ENCODE measurements around the gene ING5. TPM values are rescaled to one million over a fixed set of nuclear protein-coding genes. Genes with fewer than 3 reads are reported as not detected.

The ING5 gene
- total RNA-seq, 4 donors from 2014 or later: 6.8 to 50.0 (median 27.9) TPM

DNA sequence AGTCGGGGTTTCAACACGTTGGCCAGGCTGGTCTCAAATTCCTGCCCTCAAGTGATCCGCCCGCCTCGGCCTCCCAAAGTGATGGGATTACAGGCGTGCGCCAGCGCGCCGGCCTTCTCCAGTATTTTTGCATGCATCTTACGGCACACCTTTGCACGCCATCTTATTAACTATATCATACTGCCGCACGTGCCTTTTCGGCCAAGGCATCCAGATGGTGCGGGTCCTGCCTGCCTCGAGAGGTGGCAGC is 765 bp upstream of the ING5 start:
- H3K4me3 ChIP-seq: peak overlapping the region; percentile 41 to 80
- no peak for TF ChIP-seq POLR2A (IDR thresholded peaks at IDR 0.05)
- TF ChIP-seq, protein P1, sequence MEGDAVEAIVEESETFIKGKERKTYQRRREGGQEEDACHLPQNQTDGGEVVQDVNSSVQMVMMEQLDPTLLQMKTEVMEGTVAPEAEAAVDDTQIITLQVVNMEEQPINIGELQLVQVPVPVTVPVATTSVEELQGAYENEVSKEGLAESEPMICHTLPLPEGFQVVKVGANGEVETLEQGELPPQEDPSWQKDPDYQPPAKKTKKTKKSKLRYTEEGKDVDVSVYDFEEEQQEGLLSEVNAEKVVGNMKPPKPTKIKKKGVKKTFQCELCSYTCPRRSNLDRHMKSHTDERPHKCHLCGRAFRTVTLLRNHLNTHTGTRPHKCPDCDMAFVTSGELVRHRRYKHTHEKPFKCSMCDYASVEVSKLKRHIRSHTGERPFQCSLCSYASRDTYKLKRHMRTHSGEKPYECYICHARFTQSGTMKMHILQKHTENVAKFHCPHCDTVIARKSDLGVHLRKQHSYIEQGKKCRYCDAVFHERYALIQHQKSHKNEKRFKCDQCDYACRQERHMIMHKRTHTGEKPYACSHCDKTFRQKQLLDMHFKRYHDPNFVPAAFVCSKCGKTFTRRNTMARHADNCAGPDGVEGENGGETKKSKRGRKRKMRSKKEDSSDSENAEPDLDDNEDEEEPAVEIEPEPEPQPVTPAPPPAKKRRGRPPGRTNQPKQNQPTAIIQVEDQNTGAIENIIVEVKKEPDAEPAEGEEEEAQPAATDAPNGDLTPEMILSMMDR (IDR thresholded peaks at IDR 0.05): peak in 2 of 4 experiments; percentile 46 to 65
- peaks cover 0 to 6% of the 10 kb centered on the region in 2 donors for H3K4me1 ChIP-seq
- no peaks in the 10 kb centered on the region for H3K9me3 ChIP-seq
- no peak for DNase-seq
- H3K36me3 ChIP-seq: no peaks in the 10 kb centered on the region
- intact Hi-C loops (cut with DNase I; ENCODE audit: low total_unique reads): no loop called here
- H3K27me3 ChIP-seq: no peaks in the 10 kb centered on the region
- peak overlapping the region; percentile 91 to 98 for H3K27ac ChIP-seq

DNA sequence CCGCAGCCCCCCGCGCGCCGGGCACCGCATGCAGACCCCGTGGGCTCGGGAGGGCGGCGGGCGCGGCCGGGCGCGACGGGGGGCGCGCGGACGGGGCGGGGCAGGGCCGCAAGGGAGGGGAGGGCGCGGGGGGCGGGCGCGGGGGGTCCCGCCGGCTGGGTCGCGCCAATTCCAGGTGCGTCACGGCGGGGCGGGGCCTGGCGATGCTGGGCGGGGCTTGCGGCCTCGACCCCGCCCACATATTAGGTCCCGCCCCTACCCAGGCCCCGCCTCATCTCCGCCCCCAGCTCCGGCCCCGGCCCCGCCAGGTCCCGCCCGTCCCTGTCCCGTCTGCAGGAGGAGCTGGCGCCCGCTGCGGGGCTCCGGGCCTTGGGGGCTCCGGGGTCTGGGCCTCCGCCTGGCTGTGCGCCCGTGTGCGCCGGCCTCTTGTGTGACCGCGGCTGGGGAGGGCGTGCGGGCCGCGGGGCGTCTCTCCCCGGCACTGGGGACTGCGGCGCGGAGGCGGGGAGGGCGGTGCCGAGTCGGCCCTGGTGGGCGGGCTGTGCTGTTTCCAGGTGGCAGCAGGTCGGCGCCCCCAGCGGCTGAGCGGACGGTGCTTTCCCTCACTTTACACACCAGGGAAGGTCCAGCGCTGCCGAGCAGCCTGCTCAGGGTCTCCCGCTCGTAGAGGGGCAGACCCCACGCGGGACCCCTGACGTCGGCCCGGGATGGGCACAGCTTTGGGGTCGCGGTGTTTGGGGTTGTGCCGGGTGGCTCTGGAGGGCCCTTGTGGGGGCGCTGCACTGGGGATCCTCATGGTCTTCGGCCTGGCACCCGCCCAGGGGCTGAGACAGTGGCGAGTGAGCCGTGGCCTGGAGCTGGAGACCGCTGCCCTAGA is 554 bp downstream of the ING5 start:
- Histone ChIP-seq H3K27me3 (no peaks in the 10 kb centered on the region), H3K9me3 (no peaks in the 10 kb centered on the region), H3K27ac (peak overlapping the region; percentile 91 to 98), H3K36me3 (no peaks in the 10 kb centered on the region), H3K4me3 (peak overlapping the region; percentile 41 to 80), H3K4me1 (peaks cover 0 to 6% of the 10 kb centered on the region in 2 donors)
- TF ChIP-seq POLR2A (IDR thresholded peaks at IDR 0.05): no peak
- TF ChIP-seq, protein P1 (IDR thresholded peaks at IDR 0.05): peak; percentile 4 to 56 (median 32)
- intact Hi-C loops (cut with DNase I; ENCODE audit: low total_unique reads): no loop called here
- DNase-seq: peak; percentile 81 to 83

DNA sequence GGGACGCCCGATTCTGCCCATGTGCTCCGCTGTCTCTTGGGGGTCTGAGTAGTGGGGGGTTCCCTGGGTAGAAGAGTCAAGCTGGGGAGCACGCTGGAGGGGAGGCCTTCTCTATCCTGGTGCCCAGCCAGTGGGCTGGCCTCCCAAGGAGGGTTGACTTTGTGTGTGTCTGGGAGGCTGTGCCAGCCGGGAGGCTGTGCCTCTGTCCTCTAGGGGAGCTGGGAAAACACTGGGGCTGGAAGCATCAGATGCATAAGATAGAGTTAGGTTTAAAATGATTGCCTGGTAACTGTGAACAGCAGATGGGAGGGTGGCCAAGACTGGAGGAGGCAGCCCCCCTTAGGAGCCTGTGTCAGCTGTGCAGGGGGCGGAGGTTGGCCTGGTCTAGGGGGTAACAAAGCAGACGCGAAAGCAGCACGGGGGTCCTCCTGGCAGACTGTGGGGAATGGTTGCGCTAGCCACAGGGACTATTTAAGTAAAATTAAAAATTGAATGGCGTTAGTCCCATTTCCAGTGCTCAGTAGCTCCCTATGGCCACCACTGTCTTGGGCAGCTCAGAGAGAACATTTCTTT is 1.3 kb downstream of the ING5 start:
- peak overlapping the region; percentile 39 to 80 for H3K4me3 ChIP-seq
- intact Hi-C loops (cut with DNase I; ENCODE audit: low total_unique reads): no loop called here
- H3K4me1 ChIP-seq: peaks cover 0 to 6% of the 10 kb centered on the region in 2 donors
- H3K27ac ChIP-seq: peak overlapping the region; percentile 29 to 91
- H3K9me3 ChIP-seq: no peaks in the 10 kb centered on the region
- no peak for DNase-seq
- no peaks in the 10 kb centered on the region for H3K36me3 ChIP-seq
- TF ChIP-seq POLR2A (IDR thresholded peaks at IDR 0.05): no peak
- TF ChIP-seq, protein P1 (IDR thresholded peaks at IDR 0.05): no peak
- no peaks in the 10 kb centered on the region for H3K27me3 ChIP-seq

DNA sequence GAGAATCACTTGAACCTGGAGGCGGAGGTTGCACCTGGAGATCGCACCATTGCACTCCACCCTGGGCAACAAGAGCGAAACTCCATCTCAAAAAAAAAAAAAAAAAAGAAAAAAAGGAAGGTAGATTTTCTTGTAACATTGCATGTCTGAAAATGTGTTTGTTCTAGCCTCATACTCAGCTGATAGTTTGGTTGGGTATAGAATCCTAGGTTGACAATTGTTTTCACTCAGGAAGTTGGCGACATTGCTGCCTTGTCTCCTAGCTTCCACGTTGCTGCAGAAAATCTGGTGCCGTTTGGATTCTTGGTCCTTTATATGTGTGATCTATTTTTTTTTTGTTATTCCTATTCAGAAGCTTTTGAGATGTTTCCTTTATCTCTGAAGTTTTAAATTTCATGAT is 4.7 kb downstream of the ING5 start:
- Histone ChIP-seq H3K36me3 (no peaks in the 10 kb centered on the region), H3K4me1 (no peaks in the 10 kb centered on the region), H3K9me3 (no peaks in the 10 kb centered on the region), H3K4me3 (no peak overlapping the region), H3K27me3 (no peaks in the 10 kb centered on the region), H3K27ac (no peak overlapping the region)
- TF ChIP-seq, protein P1 (IDR thresholded peaks at IDR 0.05): no peak
- no peak for TF ChIP-seq POLR2A (IDR thresholded peaks at IDR 0.05)
- no peak for DNase-seq
- intact Hi-C loops (cut with DNase I; ENCODE audit: low total_unique reads): no loop called here

DNA sequence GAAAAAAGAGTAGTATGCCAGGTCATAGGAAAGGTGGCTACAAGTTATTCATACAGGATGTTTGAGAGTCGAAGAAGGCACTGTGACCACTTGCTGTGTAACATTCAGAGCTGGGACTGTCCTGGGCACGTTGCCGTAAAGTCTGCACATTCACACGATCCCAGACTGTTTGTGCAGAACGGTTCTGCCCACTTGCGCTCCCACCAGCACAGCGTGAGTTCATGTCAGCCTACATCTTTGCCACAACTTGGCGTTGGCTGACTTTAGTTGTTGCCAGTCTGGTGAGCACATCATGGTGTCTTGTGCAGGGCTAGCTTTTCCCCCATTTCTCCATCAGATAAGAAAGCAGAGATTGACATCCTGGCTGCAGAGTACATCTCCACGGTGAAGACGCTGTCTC is 7.0 kb downstream of the ING5 start:
- Histone ChIP-seq H3K9me3 (no peaks in the 10 kb centered on the region), H3K4me3 (no peak overlapping the region), H3K36me3 (no peaks in the 10 kb centered on the region), H3K27ac (no peak overlapping the region), H3K27me3 (no peaks in the 10 kb centered on the region), H3K4me1 (no peaks in the 10 kb centered on the region)
- no peak for DNase-seq
- intact Hi-C loops (cut with DNase I; ENCODE audit: low total_unique reads): no loop called here
- no peak for TF ChIP-seq POLR2A (IDR thresholded peaks at IDR 0.05)
- TF ChIP-seq, protein P1 (IDR thresholded peaks at IDR 0.05): no peak

All from uterus (tissue), 4 donors.